GM23338 (cell line): ENCODE results near the gene HSPA12A.

Experiments used
- CREB1 ChIP-seq: fragments of 250-450 bp; sonication (Bioruptor Pico); IDR thresholded peaks from 2 replicates; pipeline ENCODE4 v1.5.0; 2020; ENCODE audit warnings: low read depth, mild to moderate bottlenecking, moderate library complexity
- EZH2 ChIP-seq: fragments of 200-600 bp; sonication (generic); IDR thresholded peaks from one replicate; pipeline ENCODE4 v1.8.0; 2017; ENCODE audit warnings: antibody characterized with exemption, mild to moderate bottlenecking, low read depth; ENCODE audit not compliant: unreplicated experiment
- POLR2AphosphoS5 ChIP-seq: IDR thresholded peaks from 2 replicates; pipeline ENCODE4 v1.6.1; 2016; ENCODE audit warnings: antibody characterized with exemption, low read depth
- TF ChIP-seq, protein P1 (sequence below), 2 experiments: fragments of 200-600 bp in 1 of 2; sonication (generic) in 1 of 2; conservative IDR thresholded peaks; 2 replicates each; pipeline versions ENCODE4 v1.5.1 to v1.6.1; 2016 to 2017; ENCODE audit warnings: antibody characterized with exemption in 2 of 2, low read depth in 2 of 2, mild to moderate bottlenecking in 2 of 2, moderate library complexity in 1 of 2

DNA sequence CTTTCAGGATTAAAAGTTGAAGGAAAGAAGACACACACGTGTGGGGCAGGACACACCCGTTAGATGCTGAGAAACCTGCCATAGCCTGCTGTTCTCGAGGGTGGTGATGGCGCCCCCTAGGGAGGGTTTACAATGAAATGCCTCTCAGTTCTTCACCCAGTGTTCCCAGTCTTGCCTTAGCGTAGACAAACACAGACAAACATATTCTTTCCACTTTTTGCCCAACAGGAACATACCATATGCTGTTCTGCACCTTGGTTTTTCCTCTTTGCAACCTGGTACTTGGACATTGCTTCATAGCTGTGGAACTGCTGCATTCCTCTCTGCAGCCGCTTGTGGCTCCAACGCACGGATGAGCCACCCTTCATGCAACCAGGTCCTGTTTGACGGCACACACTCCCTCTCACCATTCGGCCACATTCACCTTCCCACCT, 23.3 kb upstream of the HSPA12A start:
- TF ChIP-seq, protein P1, sequence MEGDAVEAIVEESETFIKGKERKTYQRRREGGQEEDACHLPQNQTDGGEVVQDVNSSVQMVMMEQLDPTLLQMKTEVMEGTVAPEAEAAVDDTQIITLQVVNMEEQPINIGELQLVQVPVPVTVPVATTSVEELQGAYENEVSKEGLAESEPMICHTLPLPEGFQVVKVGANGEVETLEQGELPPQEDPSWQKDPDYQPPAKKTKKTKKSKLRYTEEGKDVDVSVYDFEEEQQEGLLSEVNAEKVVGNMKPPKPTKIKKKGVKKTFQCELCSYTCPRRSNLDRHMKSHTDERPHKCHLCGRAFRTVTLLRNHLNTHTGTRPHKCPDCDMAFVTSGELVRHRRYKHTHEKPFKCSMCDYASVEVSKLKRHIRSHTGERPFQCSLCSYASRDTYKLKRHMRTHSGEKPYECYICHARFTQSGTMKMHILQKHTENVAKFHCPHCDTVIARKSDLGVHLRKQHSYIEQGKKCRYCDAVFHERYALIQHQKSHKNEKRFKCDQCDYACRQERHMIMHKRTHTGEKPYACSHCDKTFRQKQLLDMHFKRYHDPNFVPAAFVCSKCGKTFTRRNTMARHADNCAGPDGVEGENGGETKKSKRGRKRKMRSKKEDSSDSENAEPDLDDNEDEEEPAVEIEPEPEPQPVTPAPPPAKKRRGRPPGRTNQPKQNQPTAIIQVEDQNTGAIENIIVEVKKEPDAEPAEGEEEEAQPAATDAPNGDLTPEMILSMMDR (conservative IDR thresholded peaks at IDR 0.05; ENCODE audit: low read depth in 2 of 2) = peak; percentile 76 to 87
- TF ChIP-seq EZH2 (no peak), POLR2AphosphoS5 (no peak), CREB1 (no peak)
